K562 (cell line): ENCODE data around the gene MAB21L1. TPM values are rescaled to one million over a fixed set of nuclear protein-coding genes. Genes with fewer than 3 reads are reported as not detected.

Experiments
- ATAC-seq: fragments of 200-7000 bp; cut with Tn5 transposase; 3 replicates; pipeline ENCODE4 v1.9.1; 2020; ENCODE audit warnings: moderate library complexity
- BruUV-seq: library from RNA; stranded (reverse); fragments of 400-500 nt; replicated peaks from 2 replicates; lab custom pipeline; 2021; lab: Mats Ljungman, UMichigan
- CTCF ChIA-PET: fragments of 300-600 bp; formaldehyde crosslinking; extraction: SDS; loops from one replicate; lab custom pipeline; 2021; ENCODE audit warnings: low intra/inter-chr PET ratio; lab: Yijun Ruan, JAX
- POLR2A ChIA-PET: fragments of 300-600, 350-650 bp; sonication (Branson Sonifier 250); formaldehyde crosslinking; extraction: SDS; loops from one replicate; lab custom pipeline; 2021; ENCODE audit warnings: antibody characterized with exemption, inconsistent platforms; lab: Yijun Ruan, JAX
- DNase-seq, 4 experiments: peaks; one replicate each; pipeline versions ENCODE4 v3.0.0 to v3.0.0-alpha.2; 2011 to 2018; ENCODE audit warnings: low spot score in 3 of 4, mixed read lengths in 3 of 4; ENCODE audit errors: extremely low read depth in 1 of 4
- FAIRE-seq: peaks from 2 replicates; lab custom pipeline; 2011; peaks lifted over from hg19 to GRCh38; lab: Jason Lieb, UNC
- H2AFZ ChIP-seq: 2 replicates; pipeline ENCODE4 v1.6.0; 2011; ENCODE audit warnings: low read depth, low read length, control low read depth, inconsistent platforms
- H3K27ac ChIP-seq: fragments of 200-600 bp; 3 replicates; pipeline ENCODE4 v1.8.0; 2011; ENCODE audit warnings: low read depth, mild to moderate bottlenecking, control low read depth, inconsistent platforms, low read length, moderate library complexity, mixed read lengths; ENCODE audit errors: extremely low read depth
- H3K27me3 ChIP-seq, 2 experiments: fragments of 300-600 bp in 1 of 2; 2 replicates in 1 of 2; 3 replicates in 1 of 2; pipeline versions ENCODE4 v1.6.0 to v1.8.0; 2011; ENCODE audit warnings: inconsistent platforms in 2 of 2, low read length in 2 of 2, mild to moderate bottlenecking in 1 of 2, mixed read lengths in 1 of 2, moderate library complexity in 1 of 2; ENCODE audit not compliant: control insufficient read depth in 2 of 2, insufficient read depth in 2 of 2
- H3K36me3 ChIP-seq: fragments of 300-600 bp; 3 replicates; pipeline ENCODE4 v1.8.0; 2011; ENCODE audit warnings: mild to moderate bottlenecking, low read length, inconsistent platforms; ENCODE audit not compliant: control insufficient read depth, insufficient read depth
- H3K4me1 ChIP-seq, 2 experiments: fragments of 200-600 bp in 1 of 2; replicated peaks in 1 of 2; 2 replicates in 1 of 2; 3 replicates in 1 of 2; pipeline versions ENCODE4 v1.5.1 to v1.8.0; 2011; ENCODE audit warnings: inconsistent platforms in 2 of 2, low read length in 2 of 2, mild to moderate bottlenecking in 1 of 2, mixed read lengths in 1 of 2, moderate library complexity in 1 of 2; ENCODE audit not compliant: control insufficient read depth in 2 of 2, insufficient read depth in 2 of 2
- H3K4me2 ChIP-seq: 2 replicates; pipeline ENCODE4 v1.6.1; 2011; ENCODE audit warnings: low read length, control low read depth, inconsistent platforms, mixed read lengths; ENCODE audit not compliant: insufficient read depth
- H3K4me3 ChIP-seq: fragments of 200-600 bp; sonication (generic), shearing (Covaris generic); 2 replicates; pipeline ENCODE4 v1.5.1; 2016; ENCODE audit warnings: control low read depth, inconsistent platforms
- H3K79me2 ChIP-seq: fragments of 200-600 bp; 3 replicates; pipeline ENCODE4 v1.8.0; 2011; ENCODE audit warnings: low read length, inconsistent platforms; ENCODE audit not compliant: control insufficient read depth, insufficient read depth
- H3K9ac ChIP-seq, 2 experiments: 2 replicates each; pipeline versions ENCODE4 v1.6.0 to v1.6.1; 2011; ENCODE audit warnings: low read depth in 2 of 2, low read length in 2 of 2, control low read depth in 1 of 2, inconsistent platforms in 1 of 2, mild to moderate bottlenecking in 1 of 2, mixed read lengths in 1 of 2; ENCODE audit not compliant: insufficient read depth in 1 of 2
- H3K9me1 ChIP-seq: one replicate; pipeline ENCODE4 v1.6.0; 2011; ENCODE audit warnings: inconsistent platforms, mild to moderate bottlenecking, low read length, moderate library complexity; ENCODE audit not compliant: control insufficient read depth, insufficient read depth
- H3K9me3 ChIP-seq: replicated peaks from 2 replicates; pipeline ENCODE4 v1.5.1; 2011; ENCODE audit warnings: low read depth, low read length, inconsistent platforms; ENCODE audit not compliant: control insufficient read depth, insufficient read depth
- H4K20me1 ChIP-seq: replicated peaks from 2 replicates; pipeline ENCODE4 v1.6.1; 2011; ENCODE audit warnings: low read length, inconsistent platforms, mixed read lengths; ENCODE audit not compliant: control insufficient read depth, insufficient read depth
- BACH1 ChIP-seq: fragments of 200-800 bp; sonication (Bioruptor generic); IDR thresholded peaks from 2 replicates; pipeline ENCODE4 v1.6.1; 2016; ENCODE audit warnings: missing genetic modification characterization, missing compliant biosample characterization
- ILK ChIP-seq: fragments of 450-650 bp; IDR thresholded peaks from 2 replicates; pipeline ENCODE4 v1.6.1; 2016; ENCODE audit warnings: missing genetic modification characterization, low read depth, mild to moderate bottlenecking, missing compliant biosample characterization, moderate library complexity, borderline replicate concordance
- KLF16 ChIP-seq: IDR thresholded peaks from 2 replicates; pipeline ENCODE4 v1.6.1; 2016; ENCODE audit warnings: antibody characterized with exemption
- NCOR1 ChIP-seq: fragments of 450-650 bp; IDR thresholded peaks from 2 replicates; pipeline ENCODE4 v1.6.1; 2016; ENCODE audit warnings: mild to moderate bottlenecking, moderate library complexity
- POLR3G ChIP-seq: IDR thresholded peaks from 2 replicates; pipeline ENCODE4 v1.6.1; 2011; ENCODE audit not compliant: insufficient read length, insufficient replicate concordance; ENCODE audit errors: extremely low read depth
- SRSF3 ChIP-seq: fragments of 200-400 bp; formaldehyde crosslinking; IDR thresholded peaks from 2 replicates; pipeline ENCODE4 v1.6.1; 2016; ENCODE audit warnings: mild to moderate bottlenecking, low read length, moderate library complexity; ENCODE audit not compliant: insufficient read depth
- ZNF12 ChIP-seq: sonication (generic); formaldehyde crosslinking; IDR thresholded peaks from 2 replicates; pipeline ENCODE4 v1.4.0; 2020; ENCODE audit warnings: mild to moderate bottlenecking, missing genetic modification reagents
- ZNF511 ChIP-seq: sonication (generic); formaldehyde crosslinking; IDR thresholded peaks from 2 replicates; pipeline ENCODE4 v1.8.0; 2022; ENCODE audit warnings: mild to moderate bottlenecking, missing genetic modification reagents
- WGBS: fragments of 100-300 bp; shearing (Covaris generic); methylation state at CpG from one replicate; pipeline ENCODE4 v1.1.6; 2016; ENCODE audit warnings: low coverage, mixed read lengths; ENCODE audit not compliant: insufficient coverage; ENCODE audit errors: missing lambda C conversion rate; 5-methylcytosine and 5-hydroxymethylcytosine counted together
- in situ Hi-C: fragments of 300-500 bp; cut with MboI; formaldehyde crosslinking; loops from 4 replicates; pipeline ENCODE4 v1.15.0; 2018; ENCODE audit warnings: inconsistent platforms, mixed read lengths
- intact Hi-C: fragments of 100-400 bp; cut with micrococcal nuclease; formaldehyde crosslinking; loops from 2 replicates; pipeline ENCODE4 v1.14.2; 2022
- polyA plus RNA-seq, 8 experiments: library from polyadenylated mRNA; depleted of rRNA in 4 of 8; stranded (reverse) in 5 of 8; unstranded in 3 of 8; fragments of >200 nt; fragmentation: Nextera tagmentation in 2 of 8; fragmentation: Illumina TruSeq in 1 of 8; extraction: Ambion mirVana in 2 of 8; extraction: Trizol in 1 of 8; gene quantifications; 2 replicates each; pipeline versions ENCODE4 v1.2.1 to v1.2.3, GENCODE V29; 2011 to 2014; ENCODE audit warnings: inconsistent platforms in 1 of 8, missing spikeins in 1 of 8
- total RNA-seq, 7 experiments: library from RNA; depleted of rRNA in 6 of 7; stranded (reverse); fragments of >200 nt in 6 of 7; fragmentation: Illumina TruSeq in 2 of 7; extraction: Trizol in 2 of 7; gene quantifications; 2 replicates each; pipeline versions ENCODE4 v1.2.1 to v1.2.3, GENCODE V29; 2011 to 2021; ENCODE audit warnings: low replicate concordance in 1 of 7
- TF ChIP-seq, protein P1 (sequence below): fragments of 450-650 bp; IDR thresholded peaks from 2 replicates; pipeline ENCODE4 v1.6.1; 2016; ENCODE audit warnings: antibody characterized with exemption
- TF ChIP-seq, protein P2 (sequence below): fragments of 200-800 bp; sonication (Bioruptor generic); IDR thresholded peaks from 2 replicates; pipeline ENCODE4 v1.6.1; 2016; ENCODE audit warnings: missing genetic modification characterization, missing compliant biosample characterization
- TF ChIP-seq, protein P3 (sequence below): IDR thresholded peaks from 2 replicates; pipeline ENCODE4 v1.6.1; 2016; ENCODE audit warnings: missing genetic modification characterization, missing compliant biosample characterization

The MAB21L1 gene
- total and polyA plus RNA-seq, 9 of the 15 experiments (the other 6 are each of a cell fraction or from before 2014, with no cell fraction given): not detected

GRCh38 chr13:35480346-35480745 lies 3.9 kb upstream of the MAB21L1 start:
- no peaks in the 10 kb centered on the region for H3K36me3 ChIP-seq
- 0% methylated on average over 2 of the region's 2 CpGs for WGBS
- no peak overlapping the region for H3K27ac ChIP-seq
- H4K20me1 ChIP-seq: no peaks in the 10 kb centered on the region
- no peak overlapping the region for H2AFZ ChIP-seq
- in situ Hi-C loops: no loop called here
- no peak overlapping the region for H3K4me2 ChIP-seq
- H3K9me3 ChIP-seq: no peaks in the 10 kb centered on the region
- ChIA-PET POLR2A (no interaction called here), CTCF (no interaction called here)
- H3K4me1 ChIP-seq: no peaks in the 10 kb centered on the region
- H3K4me3 ChIP-seq: no peak overlapping the region
- H3K9ac ChIP-seq: no peak overlapping the region
- ATAC-seq (no peak), DNase-seq (no peak), FAIRE-seq (no peak)
- H3K27me3 ChIP-seq: peaks cover 0 to 6% of the 10 kb centered on the region in 2 experiments; a peak in 2 of 5 replicates
- intact Hi-C loops: no loop called here
- no TSS peak for BruUV-seq
- H3K79me2 ChIP-seq: no peaks in the 10 kb centered on the region
- no peaks in the 10 kb centered on the region for H3K9me1 ChIP-seq
- no peak for TF ChIP-seq ILK (tag)
- no peak for TF ChIP-seq ZNF511
- TF ChIP-seq NCOR1: no peak
- no peak for TF ChIP-seq ZNF12 (CRISPR knock-in tag)
- TF ChIP-seq POLR3G: no peak
- TF ChIP-seq, protein P1, sequence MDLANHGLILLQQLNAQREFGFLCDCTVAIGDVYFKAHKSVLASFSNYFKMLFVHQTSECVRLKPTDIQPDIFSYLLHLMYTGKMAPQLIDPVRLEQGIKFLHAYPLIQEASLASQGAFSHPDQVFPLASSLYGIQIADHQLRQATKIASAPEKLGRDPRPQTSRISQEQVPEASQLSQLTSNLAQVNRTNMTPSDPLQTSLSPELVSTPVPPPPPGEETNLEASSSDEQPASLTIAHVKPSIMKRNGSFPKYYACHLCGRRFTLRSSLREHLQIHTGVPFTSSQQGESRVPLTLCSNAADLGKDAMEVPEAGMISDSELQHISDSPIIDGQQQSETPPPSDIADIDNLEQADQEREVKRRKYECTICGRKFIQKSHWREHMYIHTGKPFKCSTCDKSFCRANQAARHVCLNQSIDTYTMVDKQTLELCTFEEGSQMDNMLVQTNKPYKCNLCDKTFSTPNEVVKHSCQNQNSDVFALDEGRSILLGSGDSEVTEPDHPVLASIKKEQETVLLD: no peak
- no peak for TF ChIP-seq BACH1 (tag)
- TF ChIP-seq, protein P2, sequence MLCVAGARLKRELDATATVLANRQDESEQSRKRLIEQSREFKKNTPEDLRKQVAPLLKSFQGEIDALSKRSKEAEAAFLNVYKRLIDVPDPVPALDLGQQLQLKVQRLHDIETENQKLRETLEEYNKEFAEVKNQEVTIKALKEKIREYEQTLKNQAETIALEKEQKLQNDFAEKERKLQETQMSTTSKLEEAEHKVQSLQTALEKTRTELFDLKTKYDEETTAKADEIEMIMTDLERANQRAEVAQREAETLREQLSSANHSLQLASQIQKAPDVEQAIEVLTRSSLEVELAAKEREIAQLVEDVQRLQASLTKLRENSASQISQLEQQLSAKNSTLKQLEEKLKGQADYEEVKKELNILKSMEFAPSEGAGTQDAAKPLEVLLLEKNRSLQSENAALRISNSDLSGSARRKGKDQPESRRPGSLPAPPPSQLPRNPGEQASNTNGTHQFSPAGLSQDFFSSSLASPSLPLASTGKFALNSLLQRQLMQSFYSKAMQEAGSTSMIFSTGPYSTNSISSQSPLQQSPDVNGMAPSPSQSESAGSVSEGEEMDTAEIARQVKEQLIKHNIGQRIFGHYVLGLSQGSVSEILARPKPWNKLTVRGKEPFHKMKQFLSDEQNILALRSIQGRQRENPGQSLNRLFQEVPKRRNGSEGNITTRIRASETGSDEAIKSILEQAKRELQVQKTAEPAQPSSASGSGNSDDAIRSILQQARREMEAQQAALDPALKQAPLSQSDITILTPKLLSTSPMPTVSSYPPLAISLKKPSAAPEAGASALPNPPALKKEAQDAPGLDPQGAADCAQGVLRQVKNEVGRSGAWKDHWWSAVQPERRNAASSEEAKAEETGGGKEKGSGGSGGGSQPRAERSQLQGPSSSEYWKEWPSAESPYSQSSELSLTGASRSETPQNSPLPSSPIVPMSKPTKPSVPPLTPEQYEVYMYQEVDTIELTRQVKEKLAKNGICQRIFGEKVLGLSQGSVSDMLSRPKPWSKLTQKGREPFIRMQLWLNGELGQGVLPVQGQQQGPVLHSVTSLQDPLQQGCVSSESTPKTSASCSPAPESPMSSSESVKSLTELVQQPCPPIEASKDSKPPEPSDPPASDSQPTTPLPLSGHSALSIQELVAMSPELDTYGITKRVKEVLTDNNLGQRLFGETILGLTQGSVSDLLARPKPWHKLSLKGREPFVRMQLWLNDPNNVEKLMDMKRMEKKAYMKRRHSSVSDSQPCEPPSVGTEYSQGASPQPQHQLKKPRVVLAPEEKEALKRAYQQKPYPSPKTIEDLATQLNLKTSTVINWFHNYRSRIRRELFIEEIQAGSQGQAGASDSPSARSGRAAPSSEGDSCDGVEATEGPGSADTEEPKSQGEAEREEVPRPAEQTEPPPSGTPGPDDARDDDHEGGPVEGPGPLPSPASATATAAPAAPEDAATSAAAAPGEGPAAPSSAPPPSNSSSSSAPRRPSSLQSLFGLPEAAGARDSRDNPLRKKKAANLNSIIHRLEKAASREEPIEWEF (CRISPR knock-in tag): no peak
- TF ChIP-seq SRSF3: no peak
- no peak for TF ChIP-seq KLF16
- TF ChIP-seq, protein P3, sequence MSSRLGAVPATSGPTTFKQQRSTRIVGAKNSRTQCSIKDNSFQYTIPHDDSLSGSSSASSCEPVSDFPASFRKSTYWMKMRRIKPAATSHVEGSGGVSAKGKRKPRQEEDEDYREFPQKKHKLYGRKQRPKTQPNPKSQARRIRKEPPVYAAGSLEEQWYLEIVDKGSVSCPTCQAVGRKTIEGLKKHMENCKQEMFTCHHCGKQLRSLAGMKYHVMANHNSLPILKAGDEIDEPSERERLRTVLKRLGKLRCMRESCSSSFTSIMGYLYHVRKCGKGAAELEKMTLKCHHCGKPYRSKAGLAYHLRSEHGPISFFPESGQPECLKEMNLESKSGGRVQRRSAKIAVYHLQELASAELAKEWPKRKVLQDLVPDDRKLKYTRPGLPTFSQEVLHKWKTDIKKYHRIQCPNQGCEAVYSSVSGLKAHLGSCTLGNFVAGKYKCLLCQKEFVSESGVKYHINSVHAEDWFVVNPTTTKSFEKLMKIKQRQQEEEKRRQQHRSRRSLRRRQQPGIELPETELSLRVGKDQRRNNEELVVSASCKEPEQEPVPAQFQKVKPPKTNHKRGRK (tag): no peak
